ENCODE measurements around the gene KDM4F. TPM values are rescaled to one million over a fixed set of nuclear protein-coding genes. Genes with fewer than 3 reads are reported as not detected.

Gene KDM4F
- total and polyA plus RNA-seq, 2 experiments from 2014 or later = not detected

DNA sequence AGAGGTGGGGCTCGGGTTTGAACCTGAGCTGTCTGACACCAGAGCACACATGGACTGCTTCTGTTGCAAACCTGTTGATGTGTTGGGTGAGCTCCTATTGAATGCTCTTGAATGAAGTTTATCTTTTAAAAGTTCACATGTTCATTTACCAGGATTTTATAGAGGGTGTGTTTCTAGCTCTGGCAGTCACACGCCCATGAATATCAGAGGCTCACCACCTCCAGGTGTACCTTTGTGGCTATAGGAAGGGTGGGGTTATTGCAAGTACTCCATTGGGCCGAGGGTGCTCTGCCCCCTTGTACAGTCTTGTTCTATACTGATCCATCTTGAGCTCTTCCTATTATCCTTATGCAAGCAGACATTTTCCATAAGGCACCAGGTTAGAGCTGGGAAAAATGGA is 49.6 kb downstream of the KDM4F start:
- no peaks in the 10 kb centered on the region for H3K9me3 ChIP-seq (ENCODE audit: low read depth)
- no peaks in the 10 kb centered on the region for H3K27me3 ChIP-seq
- no peak for DNase-seq (ENCODE audit: low read depth in 1 of 2, low spot score in 1 of 2)
- H3K27ac ChIP-seq = no peak overlapping the region
- no peaks in the 10 kb centered on the region for H3K36me3 ChIP-seq
- H3K4me1 ChIP-seq (ENCODE audit: low read depth) = no peaks in the 10 kb centered on the region
- TF ChIP-seq, protein P1, sequence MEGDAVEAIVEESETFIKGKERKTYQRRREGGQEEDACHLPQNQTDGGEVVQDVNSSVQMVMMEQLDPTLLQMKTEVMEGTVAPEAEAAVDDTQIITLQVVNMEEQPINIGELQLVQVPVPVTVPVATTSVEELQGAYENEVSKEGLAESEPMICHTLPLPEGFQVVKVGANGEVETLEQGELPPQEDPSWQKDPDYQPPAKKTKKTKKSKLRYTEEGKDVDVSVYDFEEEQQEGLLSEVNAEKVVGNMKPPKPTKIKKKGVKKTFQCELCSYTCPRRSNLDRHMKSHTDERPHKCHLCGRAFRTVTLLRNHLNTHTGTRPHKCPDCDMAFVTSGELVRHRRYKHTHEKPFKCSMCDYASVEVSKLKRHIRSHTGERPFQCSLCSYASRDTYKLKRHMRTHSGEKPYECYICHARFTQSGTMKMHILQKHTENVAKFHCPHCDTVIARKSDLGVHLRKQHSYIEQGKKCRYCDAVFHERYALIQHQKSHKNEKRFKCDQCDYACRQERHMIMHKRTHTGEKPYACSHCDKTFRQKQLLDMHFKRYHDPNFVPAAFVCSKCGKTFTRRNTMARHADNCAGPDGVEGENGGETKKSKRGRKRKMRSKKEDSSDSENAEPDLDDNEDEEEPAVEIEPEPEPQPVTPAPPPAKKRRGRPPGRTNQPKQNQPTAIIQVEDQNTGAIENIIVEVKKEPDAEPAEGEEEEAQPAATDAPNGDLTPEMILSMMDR (IDR thresholded peaks at IDR 0.05; ENCODE audit: low read depth, low read length) = no peak
- no peak overlapping the region for H3K4me3 ChIP-seq

DNA sequence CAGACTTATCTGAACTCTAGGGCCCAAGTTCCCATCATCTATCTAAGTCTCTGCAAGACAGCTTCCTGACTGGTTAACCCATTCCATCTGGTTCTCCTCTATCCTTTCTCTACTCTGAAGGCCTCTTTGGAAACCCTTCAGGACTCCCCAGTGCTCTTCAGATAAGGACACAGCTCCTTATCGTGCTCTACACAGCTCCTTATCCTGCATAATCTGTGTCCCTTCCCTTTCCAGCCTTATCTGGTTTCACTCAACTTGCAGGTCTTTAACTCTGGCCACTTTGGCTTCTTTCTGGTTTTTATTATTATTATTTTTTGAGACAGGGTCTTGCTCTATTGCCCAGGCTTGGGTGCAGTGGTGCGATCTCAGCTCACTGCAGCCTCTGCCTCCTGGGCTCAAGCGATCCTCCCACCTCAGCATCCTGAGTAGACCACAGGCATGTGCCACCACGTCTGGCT is 51.0 kb downstream of the KDM4F start:
- H3K27ac ChIP-seq = no peak overlapping the region
- H3K4me1 ChIP-seq (ENCODE audit: low read depth) = no peaks in the 10 kb centered on the region
- no peaks in the 10 kb centered on the region for H3K9me3 ChIP-seq (ENCODE audit: low read depth)
- no peaks in the 10 kb centered on the region for H3K27me3 ChIP-seq
- TF ChIP-seq, protein P1 (IDR thresholded peaks at IDR 0.05; ENCODE audit: low read depth, low read length) = no peak
- no peak overlapping the region for H3K4me3 ChIP-seq
- no peak for DNase-seq (ENCODE audit: low read depth in 1 of 2, low spot score in 1 of 2)
- no peaks in the 10 kb centered on the region for H3K36me3 ChIP-seq

Other genes with a start within 250 kb of the KDM4F start
- 55.9 and 60.4 TPM in 2 replicates for gene CWC15, start 75.9 kb upstream of the KDM4F start, total RNA-seq
- gene CWC15, start 75.9 kb upstream of the KDM4F start, polyA plus RNA-seq = 77.8 and 99.2 TPM in 2 replicates
- 3.7 and 3.8 TPM in 2 replicates for gene KDM4D, start 75.7 kb upstream of the KDM4F start, total RNA-seq
- 3.3 and 4.7 TPM in 2 replicates for gene KDM4D, start 75.7 kb upstream of the KDM4F start, polyA plus RNA-seq
- not detected in 2 replicates for gene KDM4E, start 24.2 kb upstream of the KDM4F start, total RNA-seq
- not detected in 2 replicates for gene KDM4E, start 24.2 kb upstream of the KDM4F start, polyA plus RNA-seq
- 19.0 and 19.3 TPM in 2 replicates for gene SRSF8, start 17.5 kb downstream of the KDM4F start, total RNA-seq
- 40.1 and 43.0 TPM in 2 replicates for gene SRSF8, start 17.5 kb downstream of the KDM4F start, polyA plus RNA-seq
- 2.0 and 3.3 TPM in 2 replicates for gene ENDOD1, start 40.4 kb downstream of the KDM4F start, total RNA-seq
- 2.0 and 2.8 TPM in 2 replicates for gene ENDOD1, start 40.4 kb downstream of the KDM4F start, polyA plus RNA-seq
- 21.6 and 27.7 TPM in 2 replicates for gene SESN3, start 181.8 kb downstream of the KDM4F start, total RNA-seq
- 3.9 and 6.0 TPM in 2 replicates for gene SESN3, start 181.8 kb downstream of the KDM4F start, polyA plus RNA-seq